GM12878 (cell line): ENCODE results near the gene SLCO3A1. TPM values are rescaled to one million over a fixed set of nuclear protein-coding genes. Genes with fewer than 3 reads are reported as not detected.

Source experiments
- ATAC-seq: fragments of 200-7000 bp; cut with Tn5 transposase; 3 replicates; pipeline ENCODE4 v1.9.1; 2020; ENCODE audit warnings: mild to moderate bottlenecking, moderate library complexity
- BruUV-seq: library from RNA; stranded (reverse); fragments of 400-500 nt; replicated peaks from 2 replicates; lab custom pipeline; 2021; lab: Mats Ljungman, UMichigan
- CTCF ChIA-PET: fragments of 300-600 bp; sonication (Branson Sonifier 250); formaldehyde crosslinking; extraction: SDS; loops from one replicate; lab custom pipeline; 2021; ENCODE audit warnings: inconsistent platforms; lab: Yijun Ruan, JAX
- POLR2A ChIA-PET: fragments of 350-600 bp; formaldehyde crosslinking; extraction: SDS; loops from one replicate; lab custom pipeline; 2021; ENCODE audit warnings: inconsistent platforms; lab: Charles Lee
- RAD21 ChIA-PET: fragments of 300-600 bp; sonication (Branson Sonifier 250); formaldehyde crosslinking; loops from one replicate; lab custom pipeline; 2023; ENCODE audit warnings: antibody characterized with exemption; ENCODE audit not compliant: unreplicated experiment; lab: Charles Lee
- SMC1A ChIA-PET: fragments of 300-600 bp; sonication (Branson Sonifier 250); formaldehyde crosslinking; loops from one replicate; lab custom pipeline; 2023; ENCODE audit not compliant: unreplicated experiment, uncharacterized antibody; lab: Charles Lee
- DNase-seq: peaks from one replicate; pipeline ENCODE4 v3.0.0-alpha.2; 2011; ENCODE audit warnings: low read depth, low spot score
- FAIRE-seq: peaks from 3 replicates; lab custom pipeline; 2011; peaks lifted over from hg19 to GRCh38; lab: Jason Lieb, UNC
- H2AFZ ChIP-seq: 2 replicates; pipeline ENCODE4 v1.6.0; 2011; ENCODE audit warnings: low read depth, low read length, control low read depth; ENCODE audit not compliant: control insufficient read depth
- H3K27ac ChIP-seq: 2 replicates; pipeline ENCODE4 v1.5.1; 2011; ENCODE audit warnings: control low read depth; ENCODE audit not compliant: control insufficient read depth, insufficient read depth
- H3K27me3 ChIP-seq, 2 experiments: replicated peaks in 1 of 2; 2 replicates each; pipeline versions ENCODE4 v1.6.0 to v1.6.1; 2011; ENCODE audit warnings: low read length in 1 of 2; ENCODE audit not compliant: control insufficient read depth in 2 of 2, insufficient read depth in 2 of 2
- H3K36me3 ChIP-seq, 2 experiments: 2 replicates each; pipeline ENCODE4 v1.5.1; 2011; ENCODE audit warnings: low read length in 1 of 2; ENCODE audit not compliant: control insufficient read depth in 2 of 2, insufficient read depth in 2 of 2
- H3K4me1 ChIP-seq: 2 replicates; pipeline ENCODE4 v1.6.1; 2011; ENCODE audit warnings: mild to moderate bottlenecking, low read length, moderate library complexity, mixed read lengths; ENCODE audit not compliant: control insufficient read depth, insufficient read depth
- H3K4me2 ChIP-seq: 2 replicates; pipeline ENCODE4 v1.6.0; 2011; ENCODE audit warnings: control low read depth; ENCODE audit not compliant: control insufficient read depth, insufficient read depth
- H3K4me3 ChIP-seq: fragments of 200-600 bp; sonication (generic); 2 replicates; pipeline ENCODE4 v1.5.1; 2016
- H3K79me2 ChIP-seq: 2 replicates; pipeline ENCODE4 v1.6.0; 2011; ENCODE audit warnings: low read length; ENCODE audit not compliant: control insufficient read depth, insufficient read depth
- H3K9ac ChIP-seq: 2 replicates; pipeline ENCODE4 v1.8.0; 2011; ENCODE audit warnings: low read length, control low read depth, mixed read lengths; ENCODE audit not compliant: control insufficient read depth, insufficient read depth
- H3K9me3 ChIP-seq: replicated peaks from 3 replicates; pipeline ENCODE4 v1.5.1; 2011; ENCODE audit warnings: mild to moderate bottlenecking, low read length; ENCODE audit not compliant: control insufficient read depth, insufficient read depth
- H4K20me1 ChIP-seq: 2 replicates; pipeline ENCODE4 v1.6.0; 2011; ENCODE audit not compliant: control insufficient read depth, insufficient read depth
- NFXL1 ChIP-seq: fragments of 450-650 bp; IDR thresholded peaks from 2 replicates; pipeline ENCODE4 v1.6.1; 2017; ENCODE audit warnings: antibody characterized with exemption, mild to moderate bottlenecking, borderline replicate concordance
- TBL1XR1 ChIP-seq: IDR thresholded peaks from 2 replicates; pipeline ENCODE4 v1.6.1; 2012; ENCODE audit warnings: low read depth, low read length, improper control_type of control experiment
- TCF12 ChIP-seq: IDR thresholded peaks from 2 replicates; pipeline ENCODE4 v1.6.1; 2011; ENCODE audit warnings: low read depth, mild to moderate bottlenecking, low read length
- ZNF207 ChIP-seq: fragments of 450-650 bp; IDR thresholded peaks from 2 replicates; pipeline ENCODE4 v1.6.1; 2014; ENCODE audit warnings: antibody characterized with exemption, mild to moderate bottlenecking, borderline replicate concordance
- ZNF592 ChIP-seq: fragments of 450-650 bp; IDR thresholded peaks from 2 replicates; pipeline ENCODE4 v1.6.1; 2017; ENCODE audit warnings: mild to moderate bottlenecking, moderate library complexity
- WGBS: methylation state at CpG from one replicate; pipeline ENCODE4 v1.1.6; 2016; ENCODE audit warnings: low lambda C conversion rate; ENCODE audit not compliant: insufficient replicate concordance, insufficient coverage; ENCODE audit errors: missing lambda C conversion rate; 5-methylcytosine and 5-hydroxymethylcytosine counted together
- in situ Hi-C: fragments of 300-500 bp; cut with MboI; formaldehyde crosslinking; loops from 9 replicates; pipeline ENCODE4 v1.14.3; 2018; ENCODE audit warnings: mixed read lengths
- intact Hi-C: fragments of 100-400 bp; cut with micrococcal nuclease; formaldehyde crosslinking; loops from one replicate; pipeline ENCODE4 v1.14.2; 2022; ENCODE audit not compliant: unreplicated experiment
- polyA plus RNA-seq, 11 experiments: library from polyadenylated mRNA; depleted of rRNA in 4 of 11; unstranded in 6 of 11; stranded (reverse) in 5 of 11; fragments of >200 nt; fragmentation: Nextera tagmentation in 4 of 11; fragmentation: Illumina TruSeq in 1 of 11; extraction: Ambion mirVana in 4 of 11; extraction: Trizol in 1 of 11; gene quantifications; 1 replicate in 1 of 11; 2 replicates in 10 of 11; pipeline versions ENCODE4 v1.2.1 to v1.2.3, GENCODE V29; 2011 to 2016; ENCODE audit warnings: inconsistent platforms in 2 of 11, missing spikeins in 2 of 11, low read depth in 1 of 11
- total RNA-seq, 4 experiments: library from RNA; depleted of rRNA in 3 of 4; stranded (reverse); fragments of >200 nt in 3 of 4; fragmentation: Illumina TruSeq in 1 of 4; extraction: Trizol in 1 of 4; gene quantifications; 2 replicates each; pipeline versions ENCODE4 v1.2.1 to v1.2.3, GENCODE V29; 2013 to 2021

The SLCO3A1 gene
- total and polyA plus RNA-seq, 10 of the 15 experiments (the other 5 are each of a cell fraction or from before 2014, with no cell fraction given) = 0.05 to 5.9 (median 0.31) TPM

- DNase-seq (no peak), FAIRE-seq (no peak), ATAC-seq (no peak)
- Histone ChIP-seq H4K20me1 (no peaks in the 10 kb centered on the region), H3K36me3 (no peaks in the 10 kb centered on the region), H3K9ac (no peak overlapping the region), H3K9me3 (no peaks in the 10 kb centered on the region), H3K79me2 (no peaks in the 10 kb centered on the region), H3K4me3 (no peak overlapping the region), H3K4me1 (no peaks in the 10 kb centered on the region), H3K27me3 (no peaks in the 10 kb centered on the region), H3K4me2 (no peak overlapping the region), H2AFZ (no peak overlapping the region), H3K27ac (no peak overlapping the region)
- RAD21 ChIA-PET = no interaction called here
- TF ChIP-seq ZNF207 (no peak), NFXL1 (no peak), TBL1XR1 (no peak), ZNF592 (no peak), TCF12 (no peak)
- POLR2A ChIA-PET = no interaction called here
- intact Hi-C loops = no loop called here
- CTCF ChIA-PET = interaction anchor here (0.6 to 1.6 kb wide), 2 partner anchors 11 to 878 kb away, joined by 3 to 4 read pairs; no protein-coding TSS in a partner anchor
- WGBS = 46% methylated on average over 8 of the region's 8 CpGs
- in situ Hi-C loops = no loop called here
- no TSS peak for BruUV-seq
- SMC1A ChIA-PET = interaction anchor here (1.4 kb wide), 1 partner anchor 9 kb away, joined by 3 read pairs; no protein-coding TSS in a partner anchor
Measured at GRCh38 chr15:91866971-91867372, 13.5 kb downstream of the SLCO3A1 start.
